HG03108 (cell line): ENCODE measurements around the gene ADAM21.
"Not testable (repeated sequence)": the region's sequence is repeated elsewhere in the genome, so short reads cannot be mapped to it uniquely, and the experiment has no call there.

ENCODE experiments used
- ATAC-seq: cut with Tn5 transposase; IDR thresholded peaks from one replicate; pipeline ENCODE4 v1.9.1; 2021; ENCODE audit warnings: moderate library complexity; ENCODE audit not compliant: unreplicated experiment

ADAM21 gene

DNA sequence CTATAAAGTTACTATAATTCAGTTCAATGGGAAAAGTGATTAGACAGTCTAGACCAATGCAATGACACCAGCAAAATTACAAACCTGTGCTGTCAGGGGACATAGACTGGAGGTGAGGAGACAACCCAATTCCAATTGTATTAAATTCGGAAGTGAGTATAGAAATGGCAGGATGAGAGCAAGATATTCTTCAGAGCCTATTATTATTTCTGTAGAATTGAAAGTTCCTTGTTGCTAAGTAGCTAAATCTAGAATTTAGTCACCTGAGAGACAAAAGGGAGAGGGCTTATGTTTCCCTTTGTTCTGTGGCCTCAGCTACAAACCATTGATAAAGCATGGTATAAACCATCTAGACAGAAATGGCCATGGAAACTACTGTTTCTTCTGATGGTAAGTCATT is at the start of gene ADAM21:
Gene ADAM21 (plus strand): TSS at position 301 of the 400 bp plus-strand sequence. CDS start 5,326 bp downstream, outside the sequence.
- no peak for ATAC-seq

DNA sequence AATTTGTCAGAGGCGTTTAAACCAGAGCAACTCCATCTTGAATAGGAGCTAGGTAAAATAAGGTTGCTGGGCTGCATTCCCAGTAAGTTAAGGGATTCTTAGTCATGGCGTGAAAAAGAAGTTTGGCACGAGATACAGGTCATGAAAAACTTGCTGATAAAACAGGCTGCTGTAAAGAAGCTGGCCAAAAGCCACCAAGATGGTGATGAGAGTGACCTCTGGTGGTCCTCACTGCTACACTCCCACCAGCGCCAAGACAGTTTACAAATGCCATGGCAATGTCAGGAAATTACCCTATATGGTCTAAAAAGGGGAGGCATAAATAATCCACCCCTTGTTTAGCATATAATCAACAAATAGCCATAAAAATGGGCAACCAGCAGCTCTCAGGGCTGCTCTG is 48.6 kb upstream of the ADAM21 start:
- not testable (repeated sequence) for ATAC-seq

GRCh38 chr14:70406216-70406615 is 45.8 kb upstream of the ADAM21 start:
- not testable (repeated sequence) for ATAC-seq

GRCh38 chr14:70407621-70408020 is 44.4 kb upstream of the ADAM21 start:
- ATAC-seq: no peak

DNA sequence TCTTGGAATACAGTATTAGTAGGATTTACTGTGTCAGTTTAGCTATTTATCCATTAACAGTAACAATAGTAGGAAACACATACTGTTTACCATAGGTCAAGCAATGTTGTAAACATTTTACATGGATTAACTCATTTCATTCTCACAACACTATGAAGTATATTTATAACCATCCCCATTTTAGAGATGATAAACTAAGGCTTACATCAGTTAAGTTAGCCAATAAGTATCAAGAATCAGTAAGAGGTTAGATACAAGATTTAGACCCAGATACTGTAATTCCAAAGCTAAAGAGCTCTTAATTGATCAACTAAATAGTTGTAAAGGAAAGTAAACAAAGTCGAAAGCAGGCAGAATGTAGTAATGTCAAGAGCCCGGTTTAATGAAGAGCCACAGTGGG is 36.2 kb upstream of the ADAM21 start:
- ATAC-seq: no peak

- no peak for ATAC-seq
Observed at GRCh38 chr14:70416338-70416724, 35.6 kb upstream of the ADAM21 start.

GRCh38 chr14:70416725-70417349 is 35.1 kb upstream of the ADAM21 start, which contains the start of gene SYNJ2BP:
SYNJ2BP (minus strand) TSS chr14:70417090; CDS start chr14:70416963, 127 bp downstream.
- no peak for ATAC-seq

GRCh38 chr14:70419270-70419931 is 32.6 kb upstream of the ADAM21 start:
- not testable (repeated sequence) for ATAC-seq

DNA sequence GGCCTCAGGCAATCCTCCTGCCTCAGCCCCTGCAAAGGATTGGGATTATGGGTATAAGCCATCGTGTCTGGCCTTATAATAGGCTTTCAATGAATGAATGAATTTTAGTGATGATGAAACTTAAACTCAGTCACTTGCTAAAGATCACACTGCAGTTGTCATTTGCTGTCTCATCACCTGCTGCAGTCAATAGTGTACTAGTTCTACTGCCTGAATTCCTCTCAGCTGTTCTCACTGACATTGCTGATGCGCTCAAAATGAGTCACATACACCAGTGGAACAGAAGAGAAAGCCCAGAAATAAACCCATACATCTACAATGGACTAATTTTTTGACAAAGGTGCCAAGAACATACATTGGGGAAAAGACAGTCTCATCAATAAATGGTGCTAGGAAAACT is 29.4 kb upstream of the ADAM21 start:
- no peak for ATAC-seq

DNA sequence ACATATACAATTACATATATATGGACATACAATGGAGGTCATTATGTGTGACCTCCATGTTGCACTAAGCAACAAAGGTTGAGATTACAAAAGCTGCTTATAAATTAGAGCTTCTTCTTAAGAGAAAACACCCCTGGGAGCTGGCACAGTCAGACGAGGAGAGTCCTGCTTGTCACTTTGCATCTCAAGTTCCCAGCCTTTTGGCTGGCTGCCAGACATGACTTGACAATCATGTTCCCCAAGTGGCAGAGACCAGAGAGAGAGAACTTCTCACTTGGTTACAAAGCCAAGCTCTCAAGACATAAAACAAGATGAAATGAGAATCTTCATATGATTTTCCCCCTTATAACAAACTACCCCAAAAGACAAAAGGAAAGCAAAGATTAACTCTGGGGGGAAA is 26.6 kb upstream of the ADAM21 start:
- no peak for ATAC-seq

GRCh38 chr14:70426555-70426954 is 25.4 kb upstream of the ADAM21 start:
- not testable (repeated sequence) for ATAC-seq

DNA sequence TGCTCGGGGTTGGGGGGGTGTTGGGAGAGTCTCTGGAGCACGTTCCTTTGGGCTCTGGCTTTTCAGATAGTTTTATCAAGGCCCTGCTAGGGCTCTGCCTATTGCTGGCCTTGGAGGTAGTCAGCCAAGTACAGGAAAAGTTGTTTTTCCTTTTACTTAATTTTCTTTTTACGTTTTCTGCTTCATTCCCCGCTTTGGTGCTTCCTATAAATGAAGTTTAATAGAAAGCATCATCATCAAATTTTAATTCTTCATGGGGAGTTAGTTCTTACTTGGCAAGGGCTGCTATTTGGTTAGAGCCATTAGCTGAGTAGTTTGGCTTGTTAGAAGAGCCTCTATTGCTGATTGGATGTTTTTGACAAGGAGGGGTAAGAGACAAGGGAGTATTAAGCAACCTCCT is 15.1 kb upstream of the ADAM21 start:
- no peak for ATAC-seq

DNA sequence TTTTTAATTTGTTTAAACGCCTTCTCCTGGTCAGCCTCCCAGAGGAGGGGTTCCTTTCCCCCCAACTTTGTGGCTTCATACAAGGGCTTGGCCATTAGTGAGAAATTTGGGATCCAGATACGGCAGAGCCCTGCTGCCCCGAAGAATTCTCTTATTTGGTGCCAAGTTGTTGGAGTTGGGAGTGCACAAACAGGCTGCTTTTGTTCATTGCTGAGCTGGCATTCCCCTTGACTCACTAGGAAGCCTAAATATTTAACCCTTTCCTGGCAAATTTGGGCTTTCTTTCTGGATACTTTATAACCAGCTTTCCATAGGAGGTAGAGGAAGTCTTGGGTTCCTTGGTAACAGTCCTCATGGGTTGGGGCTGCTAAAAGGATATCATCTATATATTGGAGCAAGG is 10.3 kb upstream of the ADAM21 start:
- no peak for ATAC-seq

GRCh38 chr14:70442750-70443149 is 9.2 kb upstream of the ADAM21 start:
- no peak for ATAC-seq

- ATAC-seq: no peak
Observed at GRCh38 chr14:70448633-70449340, 3.2 kb upstream of the ADAM21 start.

DNA sequence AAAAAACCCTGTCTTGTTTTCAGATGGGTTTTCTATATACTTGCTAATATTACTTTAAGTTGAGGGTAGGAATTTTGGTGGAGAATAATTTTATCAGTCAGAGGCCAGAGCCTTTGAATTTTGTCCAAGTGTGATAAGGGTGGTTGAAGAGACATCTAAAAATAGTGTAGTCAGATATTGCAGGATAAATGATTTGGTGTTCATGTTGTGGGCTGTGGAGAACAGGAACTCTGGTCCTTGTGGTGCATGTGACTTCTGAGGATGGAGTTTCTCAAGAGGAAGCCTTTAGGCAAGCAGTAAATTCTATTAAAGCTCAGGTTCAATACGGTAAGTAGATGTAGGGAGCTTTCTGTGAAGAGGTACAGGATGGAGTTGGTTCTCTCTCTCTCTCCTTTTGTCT is 2.8 kb downstream of the ADAM21 start:
- ATAC-seq: no peak

DNA sequence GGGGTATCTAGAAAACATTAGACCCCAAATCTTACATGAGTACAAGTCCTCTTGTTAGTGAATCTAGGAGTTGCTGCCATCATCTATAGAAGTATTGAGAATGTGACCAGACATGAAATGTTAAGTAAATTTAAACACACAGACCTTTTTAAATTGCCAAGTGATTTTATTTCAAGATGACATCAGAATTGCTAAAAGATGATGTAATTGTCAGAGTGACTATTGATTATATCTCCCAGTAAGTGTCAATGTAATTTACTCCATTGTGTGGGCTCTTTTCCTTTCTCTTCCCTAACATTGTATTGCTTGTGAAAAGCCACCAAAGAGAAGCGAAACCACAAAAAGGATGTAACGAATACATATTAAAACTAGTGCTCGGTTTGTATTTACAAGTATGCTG is 16.8 kb downstream of the ADAM21 start:
- no peak for ATAC-seq

- not testable (repeated sequence) for ATAC-seq
Observed at GRCh38 chr14:70470863-70471563, 19.0 kb downstream of the ADAM21 start.

GRCh38 chr14:70472253-70473159 is 20.5 kb downstream of the ADAM21 start:
- no peak for ATAC-seq

DNA sequence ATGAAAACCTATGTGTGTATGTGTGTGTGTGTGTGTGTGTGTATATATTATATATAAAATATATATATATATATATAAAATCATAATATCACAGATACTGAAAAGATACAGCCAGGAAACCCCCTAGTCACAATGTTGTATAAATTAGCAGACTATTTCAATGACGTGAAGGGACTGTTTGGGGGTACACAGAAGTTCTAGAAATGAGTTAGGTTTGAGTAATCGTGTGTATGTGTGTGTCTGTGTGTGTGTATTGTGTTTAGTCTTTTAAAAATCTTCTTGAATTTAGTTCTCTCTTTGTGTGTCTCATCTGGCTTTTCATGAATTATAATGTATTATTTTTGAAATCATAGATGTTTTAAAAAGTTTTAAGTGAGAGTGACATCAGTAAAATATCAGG is 21.9 kb downstream of the ADAM21 start:
- ATAC-seq: no peak
